ENCODE measurements around the gene C20orf141. TPM values are rescaled to one million over a fixed set of nuclear protein-coding genes. Genes with fewer than 3 reads are reported as not detected.
A peak's percentile ranks its signal among the peaks of the same experiment; 100 is the strongest.

Gene C20orf141
- total RNA-seq, 4 donors from 2014 or later = not detected

DNA sequence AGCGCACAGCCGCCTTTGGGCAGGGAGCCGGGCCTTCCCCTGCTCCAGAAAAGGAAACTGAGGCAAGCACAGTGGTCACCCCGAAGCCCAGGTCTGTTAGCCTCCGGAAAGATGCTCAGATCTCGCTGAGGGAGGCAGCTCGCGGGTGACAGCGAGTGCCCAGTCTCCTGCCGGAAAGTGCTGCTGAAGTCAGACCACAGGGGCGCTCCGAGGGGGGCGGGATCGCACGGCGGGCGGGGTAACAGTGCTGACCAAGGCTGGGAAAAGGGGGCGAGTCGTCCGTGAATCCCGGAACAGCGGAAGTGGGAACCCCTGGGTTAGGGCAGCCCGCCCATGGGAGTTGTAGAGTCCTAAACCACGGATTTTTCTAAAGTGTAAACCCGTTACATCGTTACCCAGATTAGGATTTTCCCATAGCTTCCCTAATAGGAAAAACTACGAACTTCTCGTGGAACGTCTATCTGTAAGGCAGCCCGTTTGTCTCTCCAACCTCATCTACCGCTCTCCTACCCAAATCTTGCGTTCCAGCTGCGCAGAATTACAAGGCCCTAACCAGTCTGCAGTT, 26.3 kb downstream of the C20orf141 start:
- H3K4me1 ChIP-seq = peaks cover 0 to 26% (median 8%) of the 10 kb centered on the region in 4 donors
- 3 to 4% methylated on average over 29 to 30 of the region's 33 CpGs for WGBS, 2 donors

DNA sequence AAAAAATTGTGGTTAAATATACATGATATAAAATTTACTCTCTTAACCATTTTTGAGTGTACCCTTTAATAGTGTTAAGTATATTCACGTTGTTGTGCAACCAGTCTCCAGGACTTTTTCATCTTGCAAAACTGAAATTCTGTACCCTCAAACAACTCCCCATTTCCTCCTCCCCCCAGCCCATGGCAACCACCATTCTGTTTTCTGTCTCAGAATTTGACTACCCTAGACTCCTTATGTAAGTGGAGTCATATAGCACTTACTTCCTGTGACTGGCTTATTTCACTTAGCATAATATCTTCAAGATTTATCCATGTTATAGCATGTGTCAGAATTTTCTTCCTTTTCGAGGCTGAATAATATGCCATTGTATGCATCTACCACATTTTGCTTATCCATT, 30.8 kb downstream of the C20orf141 start:
- no peaks in the 10 kb centered on the region for H3K9me3 ChIP-seq
- 80 to 83% methylated on average over 2 of the region's 2 CpGs for WGBS, 2 donors
- H3K4me1 ChIP-seq = peaks cover 0 to 12% (median 5%) of the 10 kb centered on the region in 4 donors
- no peaks in the 10 kb centered on the region for H3K27me3 ChIP-seq
- no peak overlapping the region for H3K4me3 ChIP-seq
- H3K27ac ChIP-seq = no peak overlapping the region
- peaks cover 0 to 29% (median 0%) of the 10 kb centered on the region in 3 donors for H3K36me3 ChIP-seq
- no peak for DNase-seq (ENCODE audit: low spot score in 2 of 2)
- TF ChIP-seq EP300 (IDR thresholded peaks at IDR 0.05) (no peak), POLR2A (IDR thresholded peaks at IDR 0.05) (no peak)
- TF ChIP-seq, protein P1, sequence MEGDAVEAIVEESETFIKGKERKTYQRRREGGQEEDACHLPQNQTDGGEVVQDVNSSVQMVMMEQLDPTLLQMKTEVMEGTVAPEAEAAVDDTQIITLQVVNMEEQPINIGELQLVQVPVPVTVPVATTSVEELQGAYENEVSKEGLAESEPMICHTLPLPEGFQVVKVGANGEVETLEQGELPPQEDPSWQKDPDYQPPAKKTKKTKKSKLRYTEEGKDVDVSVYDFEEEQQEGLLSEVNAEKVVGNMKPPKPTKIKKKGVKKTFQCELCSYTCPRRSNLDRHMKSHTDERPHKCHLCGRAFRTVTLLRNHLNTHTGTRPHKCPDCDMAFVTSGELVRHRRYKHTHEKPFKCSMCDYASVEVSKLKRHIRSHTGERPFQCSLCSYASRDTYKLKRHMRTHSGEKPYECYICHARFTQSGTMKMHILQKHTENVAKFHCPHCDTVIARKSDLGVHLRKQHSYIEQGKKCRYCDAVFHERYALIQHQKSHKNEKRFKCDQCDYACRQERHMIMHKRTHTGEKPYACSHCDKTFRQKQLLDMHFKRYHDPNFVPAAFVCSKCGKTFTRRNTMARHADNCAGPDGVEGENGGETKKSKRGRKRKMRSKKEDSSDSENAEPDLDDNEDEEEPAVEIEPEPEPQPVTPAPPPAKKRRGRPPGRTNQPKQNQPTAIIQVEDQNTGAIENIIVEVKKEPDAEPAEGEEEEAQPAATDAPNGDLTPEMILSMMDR (IDR thresholded peaks at IDR 0.05) = no peak

More for the DNA sequence above, 26.3 kb downstream of the C20orf141 start:
- peak in 1 of 2 donors; percentile 40 for DNase-seq (ENCODE audit: low spot score in 2 of 2)
- H3K4me3 ChIP-seq = peak overlapping the region; percentile 75 to 99 (median 80)
- peaks cover 0 to 37% (median 0%) of the 10 kb centered on the region in 3 donors for H3K36me3 ChIP-seq
- H3K9me3 ChIP-seq = no peaks in the 10 kb centered on the region
- TF ChIP-seq EP300 (IDR thresholded peaks at IDR 0.05) = no peak
- H3K27me3 ChIP-seq = no peaks in the 10 kb centered on the region
- peak overlapping the region; percentile 86 to 96 (median 94) for H3K27ac ChIP-seq

DNA sequence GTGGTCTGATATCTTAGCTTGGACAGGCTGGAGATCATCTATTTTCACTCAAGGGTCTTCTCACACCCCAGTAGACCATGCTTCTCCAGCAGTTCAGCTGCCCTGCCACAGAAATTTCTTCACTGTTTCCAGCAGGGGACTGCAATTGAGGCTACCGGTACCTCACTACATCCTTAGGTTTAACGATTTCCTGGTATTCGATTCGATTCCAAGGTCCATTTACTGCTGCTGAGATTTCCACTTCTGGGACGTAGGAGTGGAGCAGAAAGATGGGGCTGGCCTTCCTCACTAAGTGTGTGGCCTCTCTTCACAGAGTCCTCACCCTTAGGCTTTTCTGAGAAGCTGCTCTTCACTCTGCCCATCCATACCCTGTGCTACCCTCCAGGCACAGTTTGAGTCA, 31.9 kb downstream of the C20orf141 start:
- DNase-seq (ENCODE audit: low spot score in 2 of 2) = no peak
- Histone ChIP-seq H3K4me3 (no peak overlapping the region), H3K27ac (no peak overlapping the region), H3K27me3 (no peaks in the 10 kb centered on the region), H3K9me3 (no peaks in the 10 kb centered on the region), H3K4me1 (peaks cover 0 to 6% (median 1%) of the 10 kb centered on the region in 4 donors), H3K36me3 (peaks cover 0 to 29% (median 0%) of the 10 kb centered on the region in 3 donors)
- 83 to 91% methylated on average over 5 of the region's 5 CpGs for WGBS, 2 donors
- TF ChIP-seq POLR2A (IDR thresholded peaks at IDR 0.05) (no peak), EP300 (IDR thresholded peaks at IDR 0.05) (no peak)
- TF ChIP-seq, protein P1 (IDR thresholded peaks at IDR 0.05) = no peak

DNA sequence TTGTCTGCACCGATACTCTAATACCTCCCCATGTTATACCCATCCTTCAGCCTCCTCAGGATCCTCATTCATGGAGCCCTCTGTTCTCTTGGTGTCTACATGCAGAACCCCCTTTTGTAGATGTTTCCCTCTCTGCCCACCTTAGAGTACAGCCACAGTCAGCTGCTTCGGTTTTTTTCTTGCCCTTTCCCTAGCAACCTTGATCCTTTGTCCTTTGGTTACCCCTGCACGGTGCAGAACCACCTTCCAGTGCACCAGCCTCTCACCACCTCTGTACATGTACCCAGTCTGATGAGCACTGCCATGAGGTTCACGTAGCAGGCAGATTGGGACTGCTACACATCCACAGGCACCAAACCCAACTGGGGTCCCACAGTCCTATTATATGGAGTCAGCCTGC, 33.0 kb downstream of the C20orf141 start:
- no peaks in the 10 kb centered on the region for H3K27me3 ChIP-seq
- H3K36me3 ChIP-seq = peaks cover 0 to 29% (median 0%) of the 10 kb centered on the region in 3 donors
- 93% methylated on average over 4 of the region's 4 CpGs for WGBS, 2 donors
- no peaks in the 10 kb centered on the region for H3K9me3 ChIP-seq
- TF ChIP-seq POLR2A (IDR thresholded peaks at IDR 0.05) (no peak), EP300 (IDR thresholded peaks at IDR 0.05) (no peak)
- TF ChIP-seq, protein P1 (IDR thresholded peaks at IDR 0.05) = no peak
- no peak overlapping the region for H3K4me3 ChIP-seq
- H3K27ac ChIP-seq = no peak overlapping the region
- H3K4me1 ChIP-seq = peaks cover 0 to 7% (median 0%) of the 10 kb centered on the region in 4 donors
- no peak for DNase-seq (ENCODE audit: low spot score in 2 of 2)

DNA sequence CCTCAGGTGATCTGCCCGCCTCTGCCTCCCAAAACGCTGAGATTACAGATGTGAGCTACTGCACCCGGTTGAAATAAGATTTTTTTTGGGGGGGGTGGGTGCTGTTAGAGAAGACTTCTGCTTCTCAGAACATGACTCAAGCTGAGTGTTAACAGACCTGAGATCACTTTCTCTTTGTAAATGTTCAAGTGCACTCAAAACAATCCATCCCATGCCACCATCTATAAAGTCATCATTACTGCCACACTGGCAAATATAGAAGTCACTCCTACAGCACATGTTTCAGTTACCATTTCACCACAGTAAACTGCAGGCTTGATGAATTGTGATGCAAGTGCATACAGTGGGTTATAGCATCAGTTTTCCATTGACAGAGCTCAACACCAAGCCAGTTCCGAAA, 34.7 kb downstream of the C20orf141 start:
- peaks cover 0 to 18% (median 0%) of the 10 kb centered on the region in 3 donors for H3K36me3 ChIP-seq
- H3K4me1 ChIP-seq = peaks cover 0 to 7% (median 0%) of the 10 kb centered on the region in 4 donors
- H3K9me3 ChIP-seq = no peaks in the 10 kb centered on the region
- no peak for DNase-seq (ENCODE audit: low spot score in 2 of 2)
- no peaks in the 10 kb centered on the region for H3K27me3 ChIP-seq
- no peak overlapping the region for H3K4me3 ChIP-seq
- H3K27ac ChIP-seq = no peak overlapping the region
- 80 to 92% methylated on average over 4 of the region's 4 CpGs for WGBS, 2 donors
- TF ChIP-seq, protein P1 (IDR thresholded peaks at IDR 0.05) = no peak
- TF ChIP-seq EP300 (IDR thresholded peaks at IDR 0.05) = no peak
- TF ChIP-seq POLR2A (IDR thresholded peaks at IDR 0.05) = no peak
